Measurements from ENCODE around the gene IQSEC1. TPM values are rescaled to one million over a fixed set of nuclear protein-coding genes. Genes with fewer than 3 reads are reported as not detected.

IQSEC1 gene
- polyA plus RNA-seq (ENCODE audit: insufficient read length in 3 of 3): 10 to 100 TPM; 25.1 to 30.4 (median 28.2) TPM

DNA sequence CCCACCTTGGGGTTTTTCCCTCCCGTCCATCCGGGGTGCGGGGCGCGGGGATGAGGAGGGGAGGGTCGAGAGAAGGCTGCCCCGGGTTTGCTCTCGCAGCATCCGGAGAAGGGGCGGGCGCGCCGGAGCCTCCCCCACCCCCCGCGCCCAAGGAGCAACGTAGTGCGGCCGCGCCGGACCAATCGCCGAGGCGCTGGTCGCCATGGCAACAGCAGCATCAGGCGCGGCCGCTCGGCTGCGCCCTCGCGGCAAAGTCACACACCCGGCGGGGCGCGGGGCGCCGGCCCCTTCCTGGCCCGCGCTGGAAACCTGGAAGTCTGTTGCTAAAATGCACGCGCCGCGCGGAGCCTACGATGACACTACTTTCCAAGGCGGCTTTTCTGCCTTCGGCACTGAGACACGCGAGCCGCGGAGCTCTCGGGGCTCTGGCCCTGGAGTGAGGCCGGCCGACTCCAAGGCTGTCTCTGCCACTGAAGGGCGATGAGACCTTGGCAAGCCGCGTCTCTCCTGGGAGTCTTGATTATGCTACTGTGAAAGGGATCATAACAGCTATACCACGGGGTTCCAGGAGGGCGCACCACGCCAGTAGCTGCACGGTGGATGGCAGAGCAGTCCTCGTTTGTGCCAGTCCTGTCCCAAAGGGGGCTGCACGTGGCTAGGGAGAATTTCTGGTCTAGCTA, at the start of gene IQSEC1:
IQSEC1 (minus strand) TSS at position 104 of the 680 bp plus-strand sequence. CDS start 415 bp downstream, outside the sequence.
- peak in 1 of 3 donors; percentile 39 for DNase-seq (ENCODE audit: low read depth in 3 of 3, low spot score in 2 of 3)

DNA sequence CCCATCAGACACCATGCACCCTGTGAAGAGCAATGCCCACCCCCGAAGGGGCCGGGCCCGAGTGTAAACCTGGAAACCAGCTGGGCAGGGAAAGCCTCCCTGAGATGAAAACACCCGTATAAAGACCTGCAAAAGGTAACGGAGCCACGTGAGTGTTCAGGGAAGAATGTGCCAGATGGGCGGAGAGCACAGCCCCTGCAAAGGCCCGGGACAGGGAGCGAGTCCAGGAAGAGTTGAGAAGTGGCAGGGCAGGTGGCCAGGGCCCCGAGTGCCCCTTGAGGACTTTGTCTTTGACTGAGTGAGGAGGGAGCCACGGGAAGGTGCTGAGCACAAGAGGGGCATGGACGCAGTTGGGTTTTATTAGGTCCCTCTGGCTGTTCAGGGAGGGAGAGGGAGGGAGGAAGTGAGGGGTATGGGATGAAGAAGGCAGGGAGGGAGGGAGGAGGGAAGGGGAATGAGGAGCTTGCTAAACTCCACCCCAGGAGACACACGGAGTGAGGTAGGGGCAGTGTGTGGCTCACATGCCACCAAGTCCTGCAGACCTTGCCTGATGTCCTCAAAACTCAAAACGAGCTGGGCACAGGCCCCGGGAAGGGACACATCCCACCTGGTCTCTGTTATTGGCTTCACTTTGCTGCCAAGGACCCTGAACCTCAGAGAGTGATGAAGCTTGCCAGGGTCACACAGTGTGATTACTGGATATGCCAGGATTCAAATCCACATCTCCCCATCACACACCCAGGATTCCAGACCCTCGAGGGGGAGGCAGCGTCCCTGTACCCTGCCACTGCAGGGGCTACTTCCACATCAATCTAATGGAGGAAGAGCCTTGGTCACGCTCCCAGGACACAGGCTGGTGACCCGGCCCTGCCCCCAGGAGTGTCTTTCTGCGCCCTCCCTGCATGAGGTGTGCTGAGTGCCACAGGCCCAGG, 49.1 kb upstream of the IQSEC1 start:
- no peak for DNase-seq (ENCODE audit: low read depth in 3 of 3, low spot score in 2 of 3)

DNA sequence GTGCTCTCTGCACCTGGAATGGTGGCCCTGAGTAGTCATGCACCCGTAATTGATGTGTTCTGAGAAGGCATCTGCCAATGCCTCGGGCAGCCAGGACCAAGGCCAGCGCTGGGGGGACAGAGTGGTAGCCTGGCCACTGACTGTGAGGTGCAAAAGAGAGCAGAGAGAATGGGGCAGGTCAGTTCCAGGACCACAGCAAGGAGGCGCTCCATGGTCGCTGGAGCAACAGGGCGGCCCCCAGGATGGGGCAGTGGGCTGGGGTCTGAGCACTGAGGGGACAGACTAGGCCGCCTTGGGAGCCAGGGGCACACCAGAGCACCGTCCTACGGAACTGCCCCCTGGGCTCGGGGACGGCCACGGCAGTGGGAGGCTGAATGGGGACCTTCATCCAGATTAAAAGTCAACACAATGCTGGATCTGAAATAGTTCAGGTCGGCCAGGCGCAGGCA, 48.3 kb upstream of the IQSEC1 start:
- DNase-seq (ENCODE audit: low read depth in 3 of 3, low spot score in 2 of 3): no peak

DNA sequence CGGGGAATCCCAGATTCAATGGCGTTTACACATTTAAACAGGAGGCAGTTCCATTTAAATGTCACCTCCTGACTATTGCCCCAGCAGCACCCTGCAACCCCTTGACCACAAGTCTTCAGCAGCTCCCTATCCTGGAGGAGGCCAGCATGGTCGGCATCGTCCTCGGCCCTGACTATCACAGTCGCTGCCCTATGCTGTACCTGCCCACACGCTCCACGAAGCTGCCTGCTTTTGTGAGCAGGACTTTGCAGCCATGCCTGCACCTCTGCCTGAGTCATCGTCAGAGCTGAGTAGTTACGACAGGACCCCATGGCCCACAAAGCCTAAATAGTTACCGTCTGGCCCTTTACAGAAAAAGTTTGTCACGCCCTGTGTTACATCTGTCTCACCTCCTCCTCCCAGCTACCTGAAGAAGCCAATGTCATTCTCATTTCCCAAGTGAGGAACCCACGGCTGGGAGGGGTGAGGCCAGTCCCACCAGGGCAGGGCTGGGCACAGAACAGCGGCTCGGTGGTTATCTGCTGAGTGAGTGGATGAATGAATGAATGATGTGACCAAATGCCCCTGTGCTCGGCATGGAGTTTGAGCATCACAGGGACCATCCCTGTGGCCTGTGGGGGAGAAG, 47.8 kb upstream of the IQSEC1 start:
- DNase-seq (ENCODE audit: low read depth in 3 of 3, low spot score in 2 of 3): no peak

DNA sequence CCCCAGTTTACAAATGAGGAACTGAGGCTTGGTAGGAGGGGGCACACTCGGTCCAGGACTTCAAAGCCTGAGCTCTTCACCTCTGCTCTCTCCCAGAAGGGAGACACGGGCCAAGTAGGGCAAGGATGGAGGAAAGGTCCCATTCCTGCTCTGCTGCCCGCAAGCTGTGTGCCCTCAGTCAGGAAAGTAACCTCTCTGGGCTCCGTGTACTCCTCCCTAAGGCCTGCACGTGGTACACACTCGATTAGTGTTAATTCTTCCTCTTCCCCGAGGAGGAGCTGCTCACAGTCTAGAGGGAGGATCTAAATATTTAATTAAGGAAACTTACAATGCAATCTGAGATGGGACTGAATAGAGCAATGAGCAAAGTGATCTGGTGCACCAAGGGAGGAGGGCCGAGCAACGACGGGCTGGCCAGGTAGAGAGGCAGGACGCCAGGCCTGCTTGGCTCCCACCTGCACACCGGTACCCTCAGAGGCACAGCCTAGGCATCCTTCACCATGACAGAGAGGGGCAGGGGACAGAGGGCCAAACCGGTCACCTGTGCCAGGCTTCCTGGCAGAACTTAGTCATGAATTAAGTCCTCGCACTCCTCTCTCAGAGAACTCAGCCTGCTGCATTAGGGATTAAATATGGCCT, 47.2 kb upstream of the IQSEC1 start:
- DNase-seq (ENCODE audit: low read depth in 3 of 3, low spot score in 2 of 3): no peak

DNA sequence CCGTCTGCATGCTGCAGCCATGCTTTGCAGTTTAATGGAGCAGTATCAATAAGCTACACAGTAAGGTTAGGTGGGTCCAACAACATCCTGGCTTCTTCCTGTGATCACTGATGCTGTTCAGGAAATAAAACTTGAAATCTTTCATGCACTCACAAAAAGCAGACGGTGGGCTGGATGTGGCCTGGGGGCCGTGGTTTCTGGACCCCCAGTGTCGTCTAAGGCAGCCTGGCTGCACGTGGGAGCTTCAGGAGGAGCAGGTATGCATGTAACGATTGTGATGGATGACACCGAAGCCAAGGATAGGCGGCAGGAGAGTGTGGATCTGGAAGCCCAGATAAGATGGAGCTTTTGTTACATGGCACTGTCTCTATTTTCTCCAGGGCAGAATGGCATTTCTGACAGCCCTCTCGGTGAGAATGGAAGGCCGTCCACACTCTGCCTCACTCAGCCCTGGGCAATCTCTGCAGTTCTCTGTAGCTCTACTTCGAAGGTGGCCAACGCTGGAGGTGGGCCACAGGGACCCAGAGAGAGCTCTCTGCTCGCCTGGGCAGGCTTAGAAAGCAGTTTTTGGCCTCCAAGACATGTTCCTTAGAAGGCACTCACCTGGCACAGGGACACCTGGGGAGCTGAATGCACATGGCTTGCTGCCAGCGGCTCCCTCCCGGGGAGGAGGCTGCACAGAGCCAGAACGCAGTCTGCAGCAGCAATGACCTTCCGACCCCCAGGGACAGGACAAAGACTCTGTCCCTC, 46.4 kb upstream of the IQSEC1 start:
- no peak for DNase-seq (ENCODE audit: low read depth in 3 of 3, low spot score in 2 of 3)

DNA sequence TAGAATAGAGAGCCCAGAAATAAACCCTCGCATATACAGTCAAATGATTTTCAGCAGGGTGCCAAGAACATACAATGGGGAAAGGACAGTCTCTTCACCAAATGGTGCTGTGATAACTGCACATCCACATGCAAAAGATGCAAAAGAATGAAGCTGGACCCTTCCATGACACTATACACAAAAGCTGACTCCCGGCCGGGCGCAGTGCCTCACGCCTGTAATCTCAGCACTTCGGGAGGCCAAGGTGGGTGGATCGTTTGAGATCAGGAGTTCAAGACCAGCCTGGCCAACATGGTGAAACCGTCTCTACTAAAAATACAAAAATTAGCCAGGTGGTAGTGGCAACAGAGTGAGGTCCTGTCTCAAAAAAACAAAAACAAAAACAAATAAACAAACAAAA, 43.2 kb upstream of the IQSEC1 start:
- DNase-seq (ENCODE audit: low read depth in 3 of 3, low spot score in 2 of 3): no peak

DNA sequence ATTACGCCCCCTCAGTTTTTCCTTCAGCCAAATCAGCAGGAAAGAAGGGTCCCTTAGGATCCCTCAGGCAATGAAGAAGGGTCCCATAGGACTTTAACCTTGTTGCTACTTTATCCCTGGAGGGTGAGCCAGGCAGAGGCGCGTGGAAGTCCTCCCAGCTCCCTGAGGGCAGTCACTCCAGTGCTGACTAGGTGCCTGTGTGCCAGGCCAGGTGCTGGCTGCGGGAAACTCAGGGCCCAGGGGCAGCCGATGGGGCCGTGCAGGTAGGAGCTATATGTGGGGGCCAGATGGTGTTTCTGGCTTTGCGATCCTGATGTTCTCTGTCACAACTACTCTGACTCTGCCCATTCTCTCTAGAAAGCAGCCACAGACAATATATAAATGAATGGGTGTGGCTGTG, 42.8 kb upstream of the IQSEC1 start:
- no peak for DNase-seq (ENCODE audit: low read depth in 3 of 3, low spot score in 2 of 3)

DNA sequence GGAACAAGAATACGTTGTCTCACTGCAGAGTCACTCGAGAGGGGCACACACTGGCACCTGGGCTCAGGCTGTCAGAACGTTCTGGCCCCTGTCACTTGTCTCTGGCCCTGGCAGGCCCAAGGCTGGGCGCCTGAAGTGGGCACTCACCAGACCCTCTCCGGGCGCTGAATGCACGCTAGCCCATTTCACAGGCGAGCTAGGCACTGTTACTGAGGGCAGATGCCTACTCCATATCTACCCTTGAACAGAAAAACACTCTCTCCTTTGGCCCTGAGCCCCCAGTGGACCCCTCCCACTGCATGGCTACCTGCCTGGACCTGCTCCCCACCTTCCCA, 42.3 kb upstream of the IQSEC1 start:
- DNase-seq (ENCODE audit: low read depth in 3 of 3, low spot score in 2 of 3): no peak

DNA sequence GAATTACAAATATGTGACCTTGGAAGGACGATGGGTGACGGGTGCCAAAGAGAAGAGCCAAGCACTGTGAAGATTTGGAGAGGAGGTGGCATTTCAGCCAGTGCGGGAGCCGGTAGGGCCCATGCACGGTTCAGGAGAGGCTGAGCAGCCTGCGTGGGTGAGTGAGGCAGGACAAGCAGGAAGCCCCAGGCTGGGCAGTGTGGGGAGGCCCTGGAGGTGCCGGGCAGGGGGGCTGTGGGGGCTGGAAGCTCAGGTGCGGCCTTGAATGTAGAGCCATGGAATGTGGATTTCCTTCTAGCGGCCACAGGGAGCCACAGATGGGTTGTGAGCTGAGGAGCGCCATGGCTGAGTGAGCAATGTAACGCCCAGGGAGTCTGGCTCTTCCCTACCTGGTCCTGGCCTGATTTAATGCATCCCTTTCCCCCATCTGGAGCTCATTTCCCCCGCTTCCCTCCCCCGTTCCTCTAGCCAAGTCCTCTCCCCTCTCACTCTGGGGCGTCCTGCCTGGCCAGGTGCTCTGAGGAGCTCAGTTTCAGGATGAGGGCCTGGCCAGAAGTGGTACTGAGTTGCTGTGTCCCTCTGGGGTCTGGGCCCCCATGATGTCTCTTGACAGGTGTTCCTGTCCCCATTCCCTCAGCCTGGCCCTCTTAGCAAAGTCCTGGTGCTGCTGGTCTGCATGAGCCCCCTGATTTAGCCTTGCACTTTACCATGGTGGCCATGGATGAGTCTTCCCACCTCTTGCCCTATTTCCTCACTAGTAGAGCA, 41.8 kb upstream of the IQSEC1 start:
- no peak for DNase-seq (ENCODE audit: low read depth in 3 of 3, low spot score in 2 of 3)

DNA sequence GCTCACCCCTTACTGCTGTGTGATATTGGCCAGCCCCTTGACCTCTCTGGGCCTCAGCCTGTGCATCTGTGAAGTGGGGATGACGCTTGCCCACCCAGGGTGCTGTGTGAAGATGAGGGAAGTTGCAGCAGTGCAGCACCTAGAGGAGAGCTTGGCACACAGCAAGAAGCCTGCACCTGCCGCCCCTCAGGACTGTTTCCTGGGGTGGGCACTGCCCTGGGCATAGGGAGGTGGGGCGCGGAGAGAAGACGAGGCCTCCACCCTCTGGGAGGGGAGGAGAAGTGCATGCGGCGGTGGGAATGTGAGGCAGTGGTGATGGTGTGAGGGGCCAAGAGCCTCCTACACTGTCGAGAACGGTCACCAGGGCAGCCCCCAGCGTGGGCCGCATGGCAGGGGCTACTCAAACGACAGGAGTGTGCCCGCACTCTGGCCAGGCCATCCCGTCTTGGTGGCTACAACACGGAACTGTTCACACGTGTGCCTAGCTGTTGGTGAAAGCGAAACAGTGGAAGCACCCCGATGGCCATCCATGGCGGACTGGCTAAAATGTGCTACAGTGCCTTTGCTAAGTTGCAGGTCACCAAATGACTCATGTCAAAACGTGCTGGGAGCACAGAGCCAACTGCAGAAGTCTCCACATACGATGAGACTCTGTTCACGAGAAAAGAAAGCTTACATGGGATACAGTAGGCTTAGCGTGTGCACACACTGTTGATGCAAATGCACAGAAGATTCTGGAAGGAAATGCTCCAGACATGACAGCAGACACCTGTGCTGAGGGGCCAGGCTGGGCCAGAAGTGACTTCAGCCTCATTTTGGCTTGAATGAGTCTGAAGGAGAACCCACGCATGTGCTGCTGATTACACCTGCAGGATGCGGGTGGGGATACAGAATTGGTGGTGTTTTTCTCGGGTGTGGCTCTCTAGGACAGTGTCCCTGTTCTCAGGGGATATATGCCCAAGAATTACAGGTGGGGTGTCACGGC, 40.4 kb upstream of the IQSEC1 start:
- DNase-seq (ENCODE audit: low read depth in 3 of 3, low spot score in 2 of 3): no peak

DNA sequence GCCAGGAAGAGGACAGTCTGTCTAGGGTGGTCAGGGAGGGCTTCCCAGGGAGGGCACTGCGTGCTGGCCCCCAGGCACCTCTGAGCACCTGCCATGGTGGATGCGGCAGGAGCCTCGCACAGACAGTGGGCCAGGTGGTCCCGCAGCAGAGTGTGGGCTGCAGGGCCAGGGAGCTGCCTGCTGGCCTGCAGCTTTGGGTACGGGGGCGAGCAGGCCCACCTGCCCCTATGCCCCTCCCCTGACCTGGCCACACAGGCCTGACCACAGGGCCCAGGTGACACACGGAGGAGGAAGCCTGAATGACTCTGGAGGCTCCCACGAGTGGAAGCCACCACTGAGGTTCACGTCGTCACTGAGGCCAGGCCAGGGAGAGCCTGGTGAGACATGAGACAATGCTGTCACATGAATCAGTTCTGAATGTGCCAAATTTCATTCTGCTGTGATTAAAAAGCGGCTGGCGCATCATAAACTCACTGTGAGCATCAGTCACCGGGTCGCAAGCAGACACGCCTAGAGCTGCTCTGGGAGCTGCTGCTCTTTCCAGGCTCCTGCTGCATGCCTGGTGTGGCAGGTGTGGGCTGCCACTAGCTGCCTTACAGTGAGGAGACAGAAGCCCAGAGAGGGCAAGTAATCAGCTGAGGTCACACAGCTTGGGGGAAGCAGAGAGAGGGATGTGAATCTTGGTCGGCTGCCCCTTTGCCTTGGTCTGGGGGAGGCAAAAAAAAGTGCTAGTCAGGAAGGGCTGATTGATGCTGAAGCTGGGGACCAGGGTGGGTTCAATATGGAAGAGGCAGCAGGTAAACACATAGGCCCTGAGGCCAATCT, 39.5 kb upstream of the IQSEC1 start:
- DNase-seq (ENCODE audit: low read depth in 3 of 3, low spot score in 2 of 3): no peak

DNA sequence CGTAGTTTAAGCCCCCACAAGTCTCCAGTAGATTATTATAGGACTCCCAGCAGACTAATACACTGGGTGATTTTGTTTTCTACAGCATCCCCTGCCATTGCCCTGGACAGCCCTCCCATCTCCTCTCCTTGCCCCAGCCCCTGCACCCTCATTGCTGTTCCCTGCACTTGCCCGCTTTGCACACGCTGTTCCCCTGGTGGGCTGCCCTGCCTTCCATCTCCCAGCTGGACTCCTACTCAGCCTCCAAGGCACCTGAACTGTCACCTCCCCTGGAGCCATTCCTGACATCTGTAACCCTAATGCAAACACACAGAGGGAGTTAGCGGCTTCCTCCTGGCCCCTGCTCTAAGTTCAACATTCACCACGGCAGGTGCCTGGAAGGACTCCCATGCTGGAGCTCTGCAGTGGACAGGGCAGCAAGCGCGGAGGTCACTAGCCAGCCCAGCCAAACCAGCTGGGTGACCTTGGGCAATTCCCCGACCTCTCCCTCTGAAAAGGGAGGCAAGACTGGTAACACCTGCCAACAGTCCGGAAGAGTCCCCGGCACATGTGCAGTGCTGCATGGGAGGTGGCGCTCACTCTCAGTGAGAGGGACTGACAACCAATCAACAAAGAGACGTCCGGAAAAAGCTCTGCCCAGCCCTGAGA, 38.8 kb upstream of the IQSEC1 start:
- DNase-seq (ENCODE audit: low read depth in 3 of 3, low spot score in 2 of 3): no peak

DNA sequence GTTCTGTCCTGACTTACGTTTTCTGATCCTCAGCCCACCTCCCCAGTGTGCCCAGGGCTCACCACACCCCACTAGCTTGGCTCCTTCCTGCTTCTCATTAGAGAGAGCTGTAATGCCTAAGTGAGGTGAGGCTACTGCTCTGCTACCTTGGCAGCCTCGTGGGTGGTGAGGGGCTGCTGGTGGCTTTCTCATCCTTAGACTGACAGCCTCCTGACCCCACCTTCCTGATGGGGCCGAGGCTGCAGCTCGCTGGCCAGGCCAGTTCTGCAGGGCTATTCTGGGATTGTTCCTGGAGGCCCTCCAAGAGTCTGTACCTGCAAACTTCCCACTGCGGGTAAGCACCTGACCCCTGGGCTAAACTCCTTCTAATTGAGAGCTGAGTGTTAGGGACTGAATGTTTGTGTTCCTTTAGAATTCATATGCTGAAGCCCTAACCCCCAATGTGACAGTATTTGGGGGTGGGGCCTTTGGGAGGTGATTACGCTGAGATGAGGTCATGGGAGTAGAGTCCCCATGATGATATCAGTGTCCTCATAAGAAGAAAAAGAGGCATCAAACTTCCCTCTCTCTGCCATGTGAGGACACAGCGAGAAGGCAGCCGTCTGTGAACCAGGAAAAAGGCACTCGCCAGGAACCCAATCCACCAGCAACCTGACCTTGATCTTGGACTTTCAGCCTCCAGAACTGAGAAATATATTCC, 38.1 kb upstream of the IQSEC1 start:
- DNase-seq (ENCODE audit: low read depth in 3 of 3, low spot score in 2 of 3): no peak

DNA sequence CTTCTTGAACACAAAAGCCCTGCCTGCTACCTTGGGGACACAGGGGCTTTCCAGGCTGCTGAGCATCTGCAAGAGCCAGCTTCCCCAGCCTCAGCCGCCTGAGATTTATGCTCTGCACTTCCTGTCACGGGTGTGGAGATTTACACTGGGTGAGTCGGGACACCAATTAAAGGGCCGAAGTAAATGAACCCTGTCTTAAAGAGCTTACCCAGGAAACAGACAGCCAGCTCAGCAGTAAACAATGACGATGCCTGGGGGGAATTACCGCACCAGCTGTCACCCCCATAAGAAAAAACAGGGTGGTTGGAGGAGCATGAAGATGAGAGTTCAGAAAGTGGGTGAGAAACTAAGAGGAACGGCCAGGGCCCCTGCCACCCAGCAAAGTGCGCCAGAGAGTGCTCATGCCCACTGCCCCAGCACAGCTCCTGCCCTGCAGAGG, 37.5 kb upstream of the IQSEC1 start:
- peak; percentile 20 to 68 (median 44) for DNase-seq (ENCODE audit: low read depth in 3 of 3, low spot score in 2 of 3)

DNA sequence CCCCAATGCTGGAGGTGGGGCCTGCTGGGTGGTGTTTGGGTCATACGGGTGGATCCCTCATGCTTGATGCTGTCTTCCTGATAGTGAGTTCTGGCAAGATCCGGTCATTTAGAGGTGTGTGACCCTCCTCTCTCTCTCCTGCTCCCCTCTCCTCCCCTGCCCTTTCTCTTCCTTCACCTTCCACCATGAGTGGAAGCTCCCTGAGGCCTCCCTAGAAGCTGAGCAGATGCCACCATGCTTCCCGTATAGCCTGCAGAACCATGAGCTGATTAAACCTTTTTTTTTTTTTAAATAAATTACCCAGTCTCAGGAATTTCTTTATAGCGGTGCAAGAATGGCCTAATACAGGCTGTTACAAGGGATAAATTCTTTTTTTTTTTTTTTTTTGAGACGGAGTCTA, 36.3 kb upstream of the IQSEC1 start:
- DNase-seq (ENCODE audit: low read depth in 3 of 3, low spot score in 2 of 3): no peak

Data from right renal cortex interstitium (tissue), 3 donors.